Activated CD4-positive, CD25-positive, alpha-beta regulatory T cell treated with anti-CD3 and anti-CD28 coated beads, Interleukin-2, amount 50 U/mL, for 24 hours (primary cell): Measurements from ENCODE around the gene SLC43A1.
"Not testable (repeated sequence)": the region's sequence is repeated elsewhere in the genome, so short reads cannot be mapped to it uniquely, and the experiment has no call there.

Experiments
- ATAC-seq, 2 donors: fragments of 150-1000 bp; cut with Tn5 transposase; one replicate each; pipeline ENCODE4 v1.10.0; 2021; ENCODE audit warnings: mild to moderate bottlenecking in 1 of 2, moderate library complexity in 1 of 2

The SLC43A1 gene

DNA sequence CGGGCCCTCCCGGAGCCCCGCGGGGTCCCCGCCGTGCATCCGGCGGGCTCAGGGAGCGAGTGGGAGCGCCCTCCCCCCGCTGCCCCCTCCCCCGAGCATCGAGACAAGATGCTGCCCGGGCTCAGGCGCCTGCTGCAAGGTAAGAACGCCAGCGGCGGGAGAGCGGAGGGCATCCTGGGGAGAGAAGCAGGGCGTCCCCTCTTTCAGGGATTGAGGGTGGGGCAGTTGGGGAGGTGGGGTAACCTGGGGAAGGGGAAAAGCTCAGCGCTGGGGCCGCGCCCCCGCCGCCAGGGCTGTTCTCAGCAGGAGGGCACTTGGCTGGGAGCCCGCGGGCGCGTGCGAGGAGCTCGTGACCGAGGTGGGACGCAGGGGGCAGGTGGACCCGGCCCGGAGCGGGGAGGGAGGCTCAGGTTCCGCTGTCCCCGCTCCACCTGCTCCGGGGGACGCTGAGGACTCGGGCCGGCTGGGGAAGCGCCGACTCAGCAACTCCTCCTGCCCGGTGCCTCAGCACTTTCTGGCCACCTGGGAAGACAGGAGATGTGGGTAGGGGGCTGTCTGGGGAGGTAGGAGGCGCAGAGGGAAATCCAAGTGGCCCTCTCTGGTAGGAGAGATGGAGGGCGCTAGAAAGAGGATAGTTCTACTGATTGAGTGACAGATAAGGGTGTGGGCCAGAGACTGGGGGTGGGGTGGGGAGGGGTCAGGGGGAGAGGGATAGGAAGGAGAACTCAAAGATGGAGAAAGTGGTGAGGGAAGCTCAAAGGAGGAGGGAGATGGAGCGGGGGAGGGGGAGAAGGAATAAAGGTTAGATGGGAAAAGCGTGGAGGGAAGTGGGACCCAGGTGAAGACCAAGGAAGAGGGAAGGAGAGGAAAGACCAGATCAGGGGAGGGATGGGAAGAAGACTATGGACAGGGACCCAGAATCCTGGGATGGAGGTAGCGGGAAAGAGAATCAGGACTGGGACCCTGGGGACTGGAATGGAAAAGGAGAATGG is 54.4 kb downstream of the SLC43A1 start:
- no peak for ATAC-seq

DNA sequence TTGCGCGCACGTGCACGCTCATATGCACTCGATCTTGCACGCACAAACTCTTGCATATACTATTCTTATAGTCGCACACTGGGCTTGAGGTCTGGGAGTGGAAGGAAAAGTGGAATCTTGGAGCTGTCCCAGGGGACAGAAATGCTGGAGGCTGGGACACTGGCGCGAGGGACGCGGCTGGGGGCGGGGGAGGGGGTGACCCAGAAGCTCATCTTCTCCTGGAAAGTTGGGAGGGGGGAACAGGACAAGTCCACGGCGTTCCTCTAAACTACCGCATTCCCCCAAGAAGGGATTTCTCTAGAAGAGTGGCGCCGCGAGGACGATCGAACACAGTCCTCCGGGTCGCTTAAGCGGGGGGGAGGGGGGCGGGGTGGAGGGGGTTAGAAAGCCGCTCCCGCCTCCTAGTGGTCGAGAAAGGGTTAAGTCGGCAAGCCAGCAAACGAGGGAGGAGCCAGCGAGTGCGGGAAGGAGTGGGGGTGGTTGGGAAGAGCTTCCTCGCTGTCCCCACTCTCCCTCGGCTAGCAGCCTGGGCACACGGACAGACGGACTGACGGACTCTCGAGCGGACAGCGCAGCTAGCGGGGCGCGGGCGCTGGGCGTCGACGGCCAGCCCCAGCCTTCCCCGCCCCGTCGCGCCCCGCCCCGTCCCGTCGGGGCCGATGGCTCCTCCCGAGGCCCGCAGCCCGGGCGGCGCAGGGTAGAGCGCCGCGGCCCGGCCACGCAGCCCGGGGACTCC is 55.3 kb downstream of the SLC43A1 start, which contains the start of gene RTN4RL2:
TSS of gene RTN4RL2 (plus strand) at position 507 of the 736 bp plus-strand sequence. CDS start 338 bp downstream, outside the sequence.
- ATAC-seq: peak; percentile 37

DNA sequence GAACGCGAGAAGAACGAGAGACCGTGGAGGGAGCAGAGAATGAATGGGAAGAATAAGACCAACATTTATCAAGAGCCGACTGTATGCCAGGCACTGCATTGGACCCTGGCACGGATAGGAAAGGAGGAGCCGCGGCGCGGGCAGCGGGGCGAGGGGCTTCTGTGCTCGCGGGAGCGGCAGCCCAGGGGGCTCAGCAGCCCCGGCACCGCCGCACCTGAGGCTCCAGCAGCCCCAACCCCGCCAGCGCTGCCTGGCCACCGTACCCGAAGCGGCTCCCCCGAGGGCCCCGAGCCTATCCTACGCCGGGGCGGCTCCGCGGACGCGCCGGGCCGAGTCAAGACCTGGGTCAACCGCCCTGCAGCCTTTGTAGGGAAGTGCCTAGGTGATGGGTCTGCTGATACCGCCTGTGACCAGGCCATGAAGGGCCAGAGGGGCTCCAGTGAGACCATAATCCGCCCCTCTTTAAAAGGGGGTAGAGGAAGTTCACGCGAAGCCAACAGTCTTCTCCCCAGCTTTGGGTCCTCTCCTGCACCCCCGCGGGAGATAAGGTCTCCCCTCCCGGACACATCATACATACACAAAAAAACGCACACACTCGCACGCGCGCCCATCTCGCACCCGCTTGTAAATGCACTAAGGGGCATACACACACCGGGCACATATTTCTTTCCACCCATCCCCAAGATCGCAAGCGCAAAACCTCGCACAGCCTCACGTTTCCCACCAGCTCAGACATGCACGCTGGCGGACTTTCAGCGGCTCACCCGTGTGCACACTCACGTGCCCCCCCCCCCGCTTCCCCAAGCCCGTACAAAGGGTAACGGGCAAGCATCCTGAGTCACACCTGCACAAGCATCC is 56.1 kb downstream of the SLC43A1 start:
- ATAC-seq: no peak

DNA sequence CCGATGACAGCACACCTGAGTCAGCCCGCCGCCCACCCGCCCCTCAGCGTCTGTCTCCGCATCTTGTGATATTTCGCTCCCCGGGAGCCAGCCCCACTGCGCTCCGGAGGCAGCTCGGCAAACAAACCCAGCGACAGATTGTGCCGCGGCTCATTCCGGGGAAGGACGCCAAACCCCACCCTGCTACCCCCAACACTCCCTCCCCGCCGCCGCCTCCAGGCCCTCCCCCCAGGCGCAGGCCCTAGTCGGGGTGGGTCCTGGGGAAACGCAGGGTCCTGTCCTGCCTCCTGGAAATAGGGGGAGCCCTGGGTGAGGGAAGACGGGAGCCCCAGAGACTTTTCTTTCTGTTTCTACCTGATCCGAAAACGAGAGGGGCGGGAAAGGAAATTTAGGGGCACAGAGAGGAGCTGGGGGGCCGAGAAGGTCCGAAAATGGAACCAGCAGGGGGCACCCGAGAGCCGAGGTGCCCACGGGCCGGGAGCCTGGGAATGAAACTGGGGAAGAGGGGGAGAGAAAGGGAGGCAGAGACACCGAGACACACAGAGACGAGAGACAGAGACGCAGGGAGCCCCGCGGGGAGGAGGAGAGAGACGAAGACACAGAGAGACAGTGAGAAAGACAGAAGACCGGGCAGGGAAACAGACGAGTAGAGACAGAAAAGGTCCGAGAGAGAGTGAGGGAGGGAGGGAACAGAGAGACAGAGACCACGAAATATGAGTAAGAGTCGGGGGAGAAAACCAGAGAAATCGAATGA is 56.9 kb downstream of the SLC43A1 start:
- ATAC-seq: peak; percentile 40 to 64

DNA sequence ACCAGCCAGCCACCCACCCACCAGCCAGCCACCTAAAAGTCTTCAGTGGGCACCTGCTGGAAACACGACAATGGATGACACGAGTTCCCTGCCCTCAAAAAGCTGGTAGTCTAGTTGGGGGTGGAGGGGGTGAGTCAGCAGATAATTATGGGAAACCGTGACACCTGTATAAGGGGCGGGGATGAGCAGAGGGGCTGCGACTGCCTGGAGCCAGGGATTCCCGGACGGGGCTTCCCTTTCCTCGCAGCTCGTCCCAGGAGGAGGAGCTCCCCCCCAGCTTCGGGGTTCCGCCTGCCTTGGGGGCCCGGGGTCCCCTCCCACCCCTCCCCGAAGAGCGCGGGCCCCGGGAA is 57.5 kb downstream of the SLC43A1 start:
- ATAC-seq: peak; percentile 28 to 31

DNA sequence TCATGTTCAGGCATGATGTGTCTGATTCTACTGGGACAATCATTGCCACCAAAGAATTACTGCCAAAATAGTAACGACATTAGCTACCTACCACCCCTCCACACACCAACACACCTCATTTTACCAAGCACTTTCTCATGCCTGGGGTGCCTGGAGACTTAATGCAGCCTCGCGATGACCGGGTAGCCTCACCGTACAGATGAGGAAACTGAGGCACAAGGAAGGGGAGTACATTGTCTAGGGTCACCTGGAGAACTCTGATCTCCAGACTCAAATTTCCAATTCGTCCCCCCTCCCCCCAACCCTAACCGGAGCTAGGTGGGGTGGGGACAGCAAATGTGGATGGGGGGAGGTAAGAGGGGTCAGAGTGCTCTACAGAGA is 57.9 kb downstream of the SLC43A1 start:
- peak; percentile 12 to 20 for ATAC-seq

DNA sequence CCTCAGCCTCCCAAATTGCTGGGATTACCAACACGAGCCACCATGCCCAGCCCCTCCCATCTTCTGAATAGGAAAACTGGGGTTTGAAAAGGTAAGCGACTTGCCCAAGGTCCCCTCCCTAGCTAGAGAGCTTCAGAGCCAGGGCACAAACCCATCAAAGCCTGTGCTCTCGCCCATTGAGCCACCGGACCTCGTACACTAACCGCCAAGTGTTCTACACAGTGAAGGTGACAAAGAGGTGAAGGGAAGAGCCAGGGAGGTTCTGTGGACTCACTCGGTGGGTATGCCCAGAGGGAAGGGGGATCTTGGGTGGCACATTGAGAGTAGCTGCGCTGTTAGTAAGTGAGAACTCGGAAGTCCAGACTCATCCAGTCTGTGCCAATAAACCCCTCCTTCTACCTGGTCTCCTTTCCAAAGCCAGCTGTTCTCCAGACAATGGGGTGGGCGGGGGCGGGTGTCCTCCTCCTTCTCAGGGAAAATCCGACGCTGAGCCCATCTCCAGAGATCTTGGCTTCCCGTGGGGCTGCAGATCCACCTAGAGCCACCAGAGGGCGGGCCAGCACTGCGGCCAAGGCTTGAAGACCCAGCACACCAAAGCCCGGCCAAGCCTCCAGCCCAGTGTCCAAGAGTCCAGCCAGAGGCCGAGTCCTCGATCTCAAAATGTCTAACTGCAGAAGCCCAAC is 58.4 kb downstream of the SLC43A1 start:
- peak; percentile 34 to 44 for ATAC-seq

DNA sequence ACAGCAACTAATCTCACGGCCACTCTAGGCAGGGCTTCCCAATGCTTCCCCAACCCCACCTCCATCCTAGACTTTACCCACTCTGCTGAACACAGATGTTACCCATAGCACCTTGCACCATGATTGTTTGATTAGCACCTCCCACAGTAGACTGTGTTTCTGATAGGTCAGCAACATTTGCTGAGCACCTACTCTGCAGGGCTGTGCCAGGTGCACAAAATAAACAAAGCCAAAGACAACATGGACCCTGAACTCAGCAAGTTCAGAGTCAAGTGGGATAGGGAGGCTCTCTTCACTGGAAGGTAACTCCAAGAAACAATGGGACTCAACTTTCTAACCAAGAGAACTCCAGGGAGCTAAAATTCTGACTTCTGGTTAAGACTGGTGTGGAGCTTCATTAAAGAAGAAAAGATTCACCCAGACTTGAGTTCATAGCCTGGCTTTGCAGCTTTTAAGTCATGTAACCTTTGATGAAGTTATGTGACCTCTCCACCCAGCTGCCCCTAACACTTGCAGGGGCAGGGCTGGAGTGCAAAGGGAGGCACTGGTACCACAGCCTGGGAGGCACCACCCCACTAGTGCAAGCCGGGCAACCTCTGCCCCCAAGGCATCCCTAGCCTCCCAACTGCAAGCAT is 61.8 kb downstream of the SLC43A1 start:
- ATAC-seq: no peak

DNA sequence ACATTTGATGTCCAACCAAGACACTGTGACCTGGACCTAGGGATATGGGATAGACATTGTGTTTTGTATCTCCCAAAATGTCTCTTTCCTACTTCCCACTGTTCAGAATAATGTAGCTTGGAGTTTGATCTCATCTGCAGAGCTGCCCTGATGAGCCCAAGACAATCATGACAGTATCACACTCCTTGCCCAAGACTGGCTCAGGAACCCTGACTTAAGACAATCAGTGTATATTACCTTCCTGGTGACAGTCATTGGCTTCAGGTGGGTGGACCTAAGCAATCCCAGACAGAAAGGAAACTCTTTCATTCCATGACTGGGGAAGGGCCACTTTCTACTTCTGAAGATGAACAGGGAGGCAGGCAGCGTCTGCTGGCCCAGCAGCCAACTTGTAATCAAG is 69.4 kb downstream of the SLC43A1 start:
- ATAC-seq: no peak

DNA sequence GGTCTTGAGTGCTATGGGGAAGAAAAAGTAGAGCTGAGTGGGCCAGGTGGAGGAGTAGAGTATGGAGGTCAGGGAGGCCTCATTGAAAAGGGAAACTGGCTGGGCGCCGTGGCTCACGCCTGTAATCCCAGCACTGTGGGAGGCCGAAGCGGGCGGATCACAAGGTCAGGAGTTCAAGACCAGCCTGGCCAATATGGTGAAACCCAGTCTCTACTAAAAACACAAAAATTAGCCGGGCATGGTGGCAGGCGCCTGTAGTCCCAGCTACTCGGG is 70.4 kb downstream of the SLC43A1 start:
- ATAC-seq: not testable (repeated sequence)

DNA sequence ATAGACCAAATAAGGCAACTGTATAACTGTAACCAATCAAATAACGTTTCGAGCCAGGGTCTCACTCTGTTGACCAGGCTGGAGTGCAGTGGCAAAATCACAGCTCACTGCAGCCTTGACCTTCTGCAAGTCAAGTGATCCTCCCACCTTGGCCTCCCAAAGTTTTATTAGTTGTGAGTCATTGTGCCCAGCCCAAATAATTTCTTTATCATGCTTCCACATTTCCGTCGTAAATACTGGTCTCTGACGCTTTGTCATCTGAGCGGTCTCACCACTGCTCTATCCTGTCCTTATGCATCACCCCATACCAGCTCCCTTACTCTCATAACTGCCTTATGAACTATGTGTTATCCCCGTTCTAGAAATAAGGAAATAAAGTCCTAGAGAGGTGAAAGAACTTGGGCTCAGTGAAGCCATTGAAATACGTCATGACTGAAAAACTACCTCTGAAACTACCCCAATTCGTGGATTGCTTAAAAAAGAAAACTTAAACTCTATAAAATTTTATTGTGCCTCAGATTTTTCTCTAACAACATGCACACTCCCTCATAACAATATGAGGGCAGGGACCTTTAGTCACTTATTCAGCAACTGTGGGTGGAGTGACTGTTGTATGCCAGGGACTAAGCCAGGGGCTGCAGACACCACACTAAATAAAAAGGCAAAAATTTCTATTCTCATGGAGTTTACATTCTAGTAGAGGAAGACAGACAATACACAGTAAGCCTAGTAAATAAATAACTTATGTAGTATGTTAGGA is 71.0 kb downstream of the SLC43A1 start:
- no peak for ATAC-seq

DNA sequence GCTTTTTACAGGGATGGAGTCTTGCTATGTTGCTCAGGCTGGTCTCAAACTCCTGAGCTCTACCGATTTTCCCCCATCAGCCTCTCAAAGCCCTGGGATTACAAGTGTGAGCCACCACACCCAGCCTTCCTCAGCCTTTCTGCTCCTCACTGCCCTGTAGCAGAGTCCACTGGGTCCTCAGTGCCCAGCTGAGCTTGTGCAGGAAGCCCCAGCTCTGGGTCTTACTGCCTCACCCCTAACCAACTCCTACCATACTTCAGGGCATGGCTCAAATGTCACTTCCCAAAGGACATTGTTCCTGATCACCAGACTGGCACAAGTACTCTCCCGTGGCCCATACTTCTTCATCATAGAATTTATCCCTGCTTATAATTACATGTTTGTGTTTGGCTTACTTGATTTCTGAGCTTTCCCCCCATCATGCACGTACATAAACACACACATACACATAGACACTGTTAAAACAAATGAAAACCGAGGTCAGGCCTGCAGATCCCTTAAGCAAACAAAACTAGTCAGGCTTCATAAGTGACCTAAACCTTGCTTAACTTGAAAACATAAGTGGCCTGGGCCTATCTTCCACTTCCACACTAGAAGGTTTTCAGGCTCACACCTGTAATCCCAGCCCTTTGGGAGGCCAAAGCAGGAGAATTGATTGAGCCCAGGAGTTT is 74.6 kb downstream of the SLC43A1 start:
- no peak for ATAC-seq

DNA sequence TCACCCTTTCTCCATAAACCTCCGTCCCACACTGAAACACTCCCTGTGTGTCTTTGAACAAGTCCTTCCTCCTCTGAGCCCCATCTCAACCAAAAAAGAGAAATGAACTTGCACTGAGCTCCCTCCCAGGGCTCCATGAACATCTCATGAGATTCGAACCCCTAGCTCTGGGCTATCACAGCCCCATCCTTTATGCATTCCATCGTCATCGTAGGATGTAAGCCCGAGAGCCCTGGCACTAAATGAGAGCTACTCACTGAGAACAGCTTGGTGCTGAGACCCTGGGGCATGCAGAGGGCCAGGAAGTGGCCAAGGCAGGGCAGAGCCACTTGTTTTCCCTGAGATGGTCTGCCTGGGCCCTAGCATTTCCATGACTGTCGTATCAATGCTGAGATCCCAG is 75.7 kb downstream of the SLC43A1 start:
- no peak for ATAC-seq

DNA sequence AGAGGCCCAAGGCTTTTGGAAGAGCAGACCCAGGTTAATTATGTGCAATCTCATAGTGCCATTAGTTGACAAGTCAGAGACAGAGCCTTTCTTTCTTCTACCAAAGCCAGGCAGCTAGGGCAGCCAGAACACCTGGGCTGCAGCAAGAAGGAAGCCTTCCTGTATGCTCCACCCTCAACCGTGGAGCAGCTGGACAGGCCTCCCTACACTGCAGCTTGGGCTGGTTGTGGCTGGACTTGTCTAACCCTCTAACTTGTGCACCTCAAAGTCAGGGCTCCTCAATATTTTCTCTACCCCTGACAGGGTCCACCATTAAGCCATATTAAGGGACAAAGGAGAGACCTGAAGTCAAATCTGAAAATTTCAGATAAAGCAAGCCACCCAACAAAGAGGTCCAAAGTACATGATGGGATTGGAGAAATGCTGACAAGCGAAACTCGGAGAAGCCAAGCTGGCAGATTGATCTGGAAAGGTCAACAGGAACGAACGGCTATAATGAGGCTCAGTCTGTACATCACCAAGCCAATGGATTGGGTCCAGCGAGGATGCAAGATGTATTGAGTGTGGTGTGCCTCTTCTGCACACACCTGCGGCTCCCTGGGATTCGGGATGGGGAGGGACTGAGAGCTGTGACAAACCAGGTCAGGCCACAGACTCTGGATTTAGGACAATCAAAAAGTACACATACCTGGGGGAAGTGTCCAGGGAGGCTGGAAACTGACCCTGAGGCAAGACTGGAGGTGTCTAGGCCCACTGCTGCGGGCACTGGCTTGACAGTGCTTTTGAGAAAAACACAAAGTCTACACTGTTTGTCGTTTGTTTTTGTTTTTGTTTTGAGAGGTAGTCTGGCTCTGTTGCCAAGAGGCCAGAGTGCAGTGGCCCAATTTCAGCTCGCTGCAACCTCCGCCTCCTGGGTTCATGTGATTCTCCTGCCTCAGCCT is 76.9 kb downstream of the SLC43A1 start:
- no peak for ATAC-seq

DNA sequence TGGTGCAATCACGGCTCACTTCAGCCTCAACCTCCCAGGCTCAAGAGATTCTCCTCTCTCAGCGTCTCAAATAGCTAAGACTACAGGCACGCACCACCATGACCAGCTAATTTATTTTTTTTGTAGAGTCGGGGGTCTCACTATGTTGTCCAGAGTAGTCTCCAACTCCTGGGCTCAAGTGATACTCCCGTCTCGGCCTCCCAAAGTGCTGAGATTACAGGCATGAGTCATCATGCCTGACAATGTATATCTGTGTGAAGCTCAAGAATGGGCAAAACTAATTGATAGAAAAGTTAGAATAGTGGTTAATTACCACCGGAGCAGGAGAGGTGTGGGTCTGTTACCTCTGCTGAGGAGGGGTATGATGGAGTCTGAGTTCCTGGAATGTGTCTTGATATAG is 79.5 kb downstream of the SLC43A1 start:
- ATAC-seq: no peak

DNA sequence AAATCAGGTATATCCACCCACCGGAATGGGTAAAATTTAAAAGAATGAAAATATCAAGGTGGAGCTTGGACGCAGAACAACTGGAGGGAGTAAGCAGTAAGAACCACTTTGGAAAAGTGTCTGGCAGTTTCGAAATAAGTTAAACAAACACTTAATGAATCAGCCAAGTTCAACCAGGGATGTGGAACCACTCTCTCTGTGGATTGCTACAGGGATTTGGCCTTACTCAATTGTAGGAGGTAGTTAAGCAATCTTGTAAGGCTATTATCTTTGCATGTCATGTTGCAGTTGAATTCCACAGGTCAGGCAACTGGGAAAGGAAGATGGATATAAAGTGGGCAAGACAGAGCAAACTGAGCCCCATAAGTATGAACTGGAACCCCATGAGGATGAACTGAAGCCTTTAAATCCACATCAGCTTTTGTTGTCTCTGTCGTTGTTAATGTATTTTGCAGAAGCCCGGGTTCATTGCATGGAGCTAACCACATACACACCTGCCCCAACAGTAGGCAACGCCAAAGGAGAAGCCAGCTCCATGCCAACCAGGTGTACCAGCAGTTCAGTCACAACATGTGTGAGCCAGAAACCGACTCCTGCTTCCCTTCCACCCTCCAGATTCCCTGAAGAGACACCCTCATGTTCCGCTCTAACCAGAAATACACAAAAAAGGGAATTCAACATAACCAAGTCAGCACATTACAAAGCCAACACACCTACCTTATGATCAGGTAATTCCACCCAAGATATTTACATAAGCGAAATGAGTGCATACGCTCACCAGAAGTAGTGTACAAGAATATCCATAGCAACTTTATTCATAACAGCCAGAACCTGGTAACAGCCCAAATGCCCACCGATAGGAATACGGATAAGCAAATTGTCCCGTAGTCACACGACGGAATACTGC is 80.6 kb downstream of the SLC43A1 start:
- ATAC-seq: no peak
